ENCODE results near the gene STRIT1. TPM values are rescaled to one million over a fixed set of nuclear protein-coding genes. Genes with fewer than 3 reads are reported as not detected.

The STRIT1 gene
- total RNA-seq, 1 experiment from 2014 or later = not detected

DNA sequence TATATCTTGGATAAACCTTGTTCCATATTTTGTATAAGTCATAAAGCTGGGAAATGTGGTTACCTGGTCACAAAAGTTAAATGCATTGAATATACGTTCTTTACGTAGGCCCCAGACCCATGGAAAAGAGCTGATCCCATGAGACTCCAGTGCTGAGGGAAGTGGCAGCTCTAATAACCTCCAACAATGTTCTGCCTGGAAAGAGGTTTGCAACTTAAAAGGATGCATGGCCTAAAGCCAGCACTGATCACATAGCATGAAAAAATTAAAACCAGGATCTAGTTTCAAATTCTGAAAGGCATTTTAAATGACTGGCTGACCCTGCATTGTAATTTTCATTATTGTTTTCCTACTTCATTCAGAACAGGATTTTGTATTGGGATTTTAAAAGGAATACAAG lies 27.9 kb upstream of the STRIT1 start:
- no peaks in the 10 kb centered on the region for H3K9me3 ChIP-seq

DNA sequence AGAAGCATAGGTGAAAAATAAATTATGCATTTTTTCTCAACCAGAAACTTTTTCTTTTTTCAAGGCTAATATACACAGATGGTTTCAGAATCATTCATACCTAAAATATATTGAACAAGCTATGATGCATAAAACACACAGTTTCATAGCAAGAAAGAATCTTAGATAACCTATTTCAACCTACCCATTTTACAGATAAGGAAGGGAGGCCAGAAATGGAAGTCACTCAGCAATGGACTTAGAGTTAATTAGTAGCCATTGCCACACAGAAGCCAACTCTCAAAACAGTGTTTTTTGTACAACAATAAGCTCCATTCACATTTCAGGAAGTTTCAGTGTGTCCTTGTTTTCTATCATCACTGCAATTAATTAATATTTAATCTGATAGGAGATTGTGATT lies 27.5 kb upstream of the STRIT1 start:
- no peaks in the 10 kb centered on the region for H3K9me3 ChIP-seq
- H3K36me3 ChIP-seq = no peaks in the 10 kb centered on the region
- no peak for DNase-seq
- H3K4me3 ChIP-seq = no peak overlapping the region
- H3K27me3 ChIP-seq = no peaks in the 10 kb centered on the region

More for the DNA sequence above, 27.9 kb upstream of the STRIT1 start:
- H3K27me3 ChIP-seq = no peaks in the 10 kb centered on the region
- H3K36me3 ChIP-seq = no peaks in the 10 kb centered on the region
- DNase-seq = no peak
- no peak overlapping the region for H3K4me3 ChIP-seq

DNA sequence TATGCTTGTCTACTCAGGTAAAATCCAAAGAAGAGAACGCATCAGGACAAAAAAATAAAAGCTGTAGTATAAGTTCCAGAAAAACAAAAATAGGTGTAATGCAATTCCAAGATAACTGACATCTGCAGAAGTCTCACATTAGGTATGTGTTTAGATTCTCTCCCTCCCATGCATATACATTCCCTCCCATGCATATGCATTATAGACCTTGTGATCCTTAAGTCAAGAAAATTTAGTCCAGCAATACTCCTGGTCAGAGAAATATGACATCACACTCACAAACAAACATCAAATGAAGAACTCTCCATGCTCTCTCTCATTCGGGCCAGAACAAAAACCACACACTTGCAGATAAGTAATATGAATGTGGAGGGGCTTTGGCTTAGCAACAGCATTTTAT lies 25.3 kb upstream of the STRIT1 start:
- Histone ChIP-seq H3K36me3 (no peaks in the 10 kb centered on the region), H3K4me3 (no peak overlapping the region), H3K27me3 (no peaks in the 10 kb centered on the region), H3K9me3 (no peaks in the 10 kb centered on the region)
- DNase-seq = no peak

DNA sequence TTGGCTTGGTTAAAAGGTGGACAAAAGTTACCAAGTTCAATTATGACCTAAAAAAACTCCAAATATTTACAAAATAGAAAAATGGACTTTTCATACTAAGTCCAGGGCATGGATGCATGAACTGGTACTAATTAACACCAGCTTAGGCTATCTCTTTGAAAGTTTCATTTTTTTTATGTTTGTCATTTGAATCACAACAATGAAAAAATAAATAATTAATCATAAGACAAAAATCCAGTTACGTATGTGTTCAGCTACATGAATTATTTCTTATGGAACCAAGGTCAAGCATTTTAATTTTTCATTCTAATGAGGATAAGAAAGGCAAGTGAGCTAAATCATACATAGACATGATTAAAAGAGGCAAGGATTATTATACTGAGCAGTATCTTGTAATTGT lies 23.7 kb upstream of the STRIT1 start:
- no peak overlapping the region for H3K4me3 ChIP-seq
- H3K36me3 ChIP-seq = no peaks in the 10 kb centered on the region
- no peaks in the 10 kb centered on the region for H3K27me3 ChIP-seq
- no peak for DNase-seq
- H3K9me3 ChIP-seq = no peaks in the 10 kb centered on the region

DNA sequence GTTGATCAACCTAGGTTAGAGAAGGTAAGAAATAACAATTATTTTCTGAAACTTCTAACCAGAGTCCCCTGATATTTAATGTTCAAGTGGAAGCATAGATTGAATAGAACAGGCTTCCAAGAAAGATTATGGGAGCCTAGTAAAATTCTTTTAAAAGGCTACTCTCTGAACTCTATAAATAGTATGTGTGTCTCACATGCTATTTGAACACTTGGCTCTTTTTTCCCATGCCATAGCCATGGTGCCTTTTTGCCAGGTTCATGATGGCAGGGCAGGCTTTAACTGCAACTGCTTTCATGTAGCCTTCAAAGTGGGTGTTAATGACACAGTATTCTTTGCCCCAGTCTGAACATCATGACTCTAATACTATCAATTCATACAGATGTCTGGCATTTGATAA lies 22.9 kb upstream of the STRIT1 start:
- no peak overlapping the region for H3K4me3 ChIP-seq
- H3K27me3 ChIP-seq = no peaks in the 10 kb centered on the region
- no peaks in the 10 kb centered on the region for H3K9me3 ChIP-seq
- H3K36me3 ChIP-seq = no peaks in the 10 kb centered on the region
- DNase-seq = no peak

DNA sequence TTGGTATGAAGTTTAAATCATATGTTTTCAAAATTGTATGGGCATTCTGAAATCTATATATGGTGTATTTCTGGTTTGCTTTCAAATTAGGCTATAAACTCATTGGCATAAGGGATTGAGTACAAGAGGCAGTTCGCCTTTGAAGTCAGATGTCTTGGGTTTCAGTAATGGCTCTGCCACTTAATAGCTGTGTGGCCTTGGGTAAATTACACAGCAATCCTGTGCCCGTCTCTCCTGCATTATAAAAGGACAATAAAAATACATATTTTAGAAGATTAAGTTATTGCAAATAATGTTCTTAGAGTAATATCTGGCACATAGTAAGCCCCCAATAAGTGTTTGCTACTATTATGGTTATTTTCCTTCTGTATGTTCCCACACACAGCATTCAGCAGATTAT lies 20.4 kb upstream of the STRIT1 start:
- no peaks in the 10 kb centered on the region for H3K9me3 ChIP-seq
- no peaks in the 10 kb centered on the region for H3K36me3 ChIP-seq
- no peak for DNase-seq
- no peak overlapping the region for H3K4me3 ChIP-seq
- H3K27me3 ChIP-seq = no peaks in the 10 kb centered on the region

DNA sequence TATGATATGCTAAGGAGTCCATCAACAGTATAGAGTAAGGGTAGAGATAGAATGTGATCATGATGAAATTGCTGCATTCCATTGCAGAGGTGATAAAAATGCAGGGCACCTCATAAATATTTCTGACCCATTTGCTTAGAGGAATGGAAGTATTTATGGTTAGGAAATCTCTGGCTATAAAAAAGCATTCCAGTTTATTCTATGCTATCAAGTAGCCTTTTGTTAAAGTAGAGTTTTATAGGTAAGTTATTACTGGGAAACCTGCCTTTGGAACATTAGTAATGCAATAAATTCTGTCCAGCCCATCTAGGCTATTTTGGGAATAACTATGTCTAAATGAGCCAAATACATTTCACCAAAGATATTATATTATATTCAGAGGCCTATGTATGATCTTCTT lies 19.8 kb upstream of the STRIT1 start:
- H3K36me3 ChIP-seq = no peaks in the 10 kb centered on the region
- no peaks in the 10 kb centered on the region for H3K27me3 ChIP-seq
- no peaks in the 10 kb centered on the region for H3K9me3 ChIP-seq
- no peak overlapping the region for H3K4me3 ChIP-seq
- no peak for DNase-seq

DNA sequence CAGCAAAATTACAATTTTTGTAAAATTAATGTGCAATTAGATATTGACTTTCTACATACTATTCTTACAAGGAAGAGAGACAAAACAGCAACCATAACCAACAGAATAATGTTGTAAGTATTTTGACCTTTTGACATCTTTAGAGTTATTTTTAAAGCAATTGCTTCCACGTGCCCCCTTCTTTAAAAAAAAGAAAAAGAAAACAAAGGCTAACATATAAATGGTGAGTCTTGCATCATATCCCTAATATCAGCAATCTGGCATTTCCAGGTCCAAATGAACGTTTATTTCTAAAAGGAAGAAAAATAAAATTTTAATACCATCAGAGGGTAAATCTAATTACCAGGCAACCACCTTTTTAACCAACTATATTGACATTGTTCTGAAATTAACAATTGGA lies 19.3 kb upstream of the STRIT1 start:
- no peak for DNase-seq

DNA sequence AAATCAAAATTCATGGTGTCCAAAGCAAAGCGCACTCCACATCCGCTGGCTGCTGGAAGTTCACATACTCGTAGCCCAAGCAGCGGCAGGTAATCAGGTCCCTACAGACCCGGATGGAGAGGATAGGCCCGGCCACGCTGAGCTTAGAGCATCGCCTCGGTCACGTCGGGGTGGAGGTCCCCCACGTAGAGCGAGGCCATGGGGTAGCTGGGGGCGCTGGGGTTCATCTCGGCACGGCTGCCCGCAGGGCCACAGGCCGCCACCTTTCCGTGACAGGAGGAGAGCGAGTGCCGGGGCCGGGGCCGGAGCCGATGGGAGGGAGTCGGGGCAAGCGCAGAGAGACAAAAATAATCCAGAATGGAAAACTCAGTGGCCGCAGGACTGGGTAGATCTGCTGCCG lies 16.1 kb upstream of the STRIT1 start:
- H3K4me3 ChIP-seq = no peak overlapping the region
- DNase-seq = no peak
- no peaks in the 10 kb centered on the region for H3K27me3 ChIP-seq
- no peaks in the 10 kb centered on the region for H3K9me3 ChIP-seq
- no peaks in the 10 kb centered on the region for H3K36me3 ChIP-seq

More for the DNA sequence above, 19.3 kb upstream of the STRIT1 start:
- Histone ChIP-seq H3K36me3 (no peaks in the 10 kb centered on the region), H3K9me3 (no peaks in the 10 kb centered on the region), H3K27me3 (no peaks in the 10 kb centered on the region), H3K4me3 (no peak overlapping the region)

DNA sequence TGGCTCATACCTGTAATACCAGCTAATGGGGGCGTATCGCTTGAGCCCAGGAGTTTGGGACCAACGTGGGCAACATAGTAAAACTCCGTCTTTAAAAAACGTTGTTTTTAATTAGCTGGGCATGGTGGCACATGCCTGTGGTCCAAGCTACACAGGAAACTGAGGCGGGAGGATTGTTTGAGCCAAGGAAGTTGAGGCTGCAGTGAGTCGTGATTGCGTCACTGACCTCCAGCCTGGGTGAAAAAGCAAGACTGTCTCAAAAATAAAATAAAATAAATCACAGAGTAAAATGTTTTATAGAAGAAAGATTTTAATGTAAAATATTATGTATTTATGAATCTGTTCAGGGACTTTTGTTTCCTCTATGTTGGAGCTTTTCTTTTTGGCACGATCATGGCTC lies 15.3 kb upstream of the STRIT1 start:
- Histone ChIP-seq H3K27me3 (no peaks in the 10 kb centered on the region), H3K36me3 (no peaks in the 10 kb centered on the region), H3K9me3 (no peaks in the 10 kb centered on the region), H3K4me3 (no peak overlapping the region)
- peak; percentile 50 for DNase-seq

DNA sequence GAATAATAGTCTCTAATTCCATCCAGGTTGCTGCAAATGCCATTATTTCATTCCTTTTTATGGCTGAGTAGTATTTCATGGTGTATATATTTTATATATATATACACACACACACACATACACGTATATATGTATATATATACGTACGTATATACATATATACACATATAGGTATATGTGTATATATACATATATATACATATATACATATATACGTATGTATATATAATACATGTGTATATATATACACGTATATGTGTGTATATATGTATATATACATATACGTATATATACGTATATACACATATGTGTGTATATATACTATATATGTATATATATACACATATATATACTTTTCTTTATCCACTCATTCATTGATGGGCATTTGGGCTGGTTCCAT lies 13.7 kb upstream of the STRIT1 start:
- H3K4me3 ChIP-seq = no peak overlapping the region

DNA sequence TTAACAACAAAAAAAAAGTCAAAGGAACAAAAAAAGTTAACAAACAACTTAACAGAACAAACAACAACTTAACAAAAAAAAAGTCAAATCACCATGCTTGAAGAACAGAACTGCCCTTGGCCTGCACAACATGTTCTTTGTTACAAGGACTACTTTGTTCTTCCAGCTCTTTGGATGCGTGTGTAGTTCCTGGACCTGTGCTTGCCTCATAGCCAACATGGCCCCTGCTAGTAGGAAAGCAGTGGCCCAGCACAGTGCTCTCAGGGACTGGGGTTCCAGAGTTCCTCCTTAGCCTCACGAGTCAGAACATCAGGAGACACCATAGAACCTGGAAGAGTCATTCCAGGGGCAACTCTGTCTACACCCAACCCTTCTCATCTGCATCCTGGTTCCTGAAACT lies 10.9 kb upstream of the STRIT1 start:
- DNase-seq = no peak
- Histone ChIP-seq H3K4me3 (no peak overlapping the region), H3K36me3 (no peaks in the 10 kb centered on the region), H3K27me3 (no peaks in the 10 kb centered on the region), H3K9me3 (no peaks in the 10 kb centered on the region)

More for the DNA sequence above, 13.7 kb upstream of the STRIT1 start:
- no peaks in the 10 kb centered on the region for H3K36me3 ChIP-seq
- no peaks in the 10 kb centered on the region for H3K9me3 ChIP-seq
- no peaks in the 10 kb centered on the region for H3K27me3 ChIP-seq
- DNase-seq = no peak

DNA sequence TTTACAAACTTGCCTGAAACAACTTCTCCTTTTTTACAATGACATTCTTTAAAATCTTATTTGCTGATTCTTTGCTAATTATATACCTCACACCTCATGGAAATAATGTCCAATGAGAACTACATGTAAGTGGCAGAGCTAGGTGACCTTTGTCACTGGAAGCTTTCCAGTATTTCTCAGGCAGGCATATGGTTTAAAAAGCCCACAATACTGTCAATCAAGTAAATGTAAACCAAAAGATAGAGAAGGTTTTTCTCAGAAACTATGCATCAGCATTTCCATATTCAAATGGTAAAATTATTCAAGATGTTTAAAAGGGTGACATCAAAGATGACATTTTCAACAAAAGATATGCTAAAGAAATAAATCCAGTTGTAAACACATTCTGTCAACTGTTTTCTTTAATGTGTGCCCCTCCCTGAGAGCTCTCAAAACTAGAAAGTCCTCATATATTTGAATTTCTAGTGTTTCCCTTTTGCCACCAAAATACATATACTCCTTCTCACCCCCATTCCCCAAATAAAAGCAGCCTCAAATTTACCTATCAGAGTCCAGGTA lies 10.1 kb upstream of the STRIT1 start:
- no peaks in the 10 kb centered on the region for H3K27me3 ChIP-seq
- H3K9me3 ChIP-seq = no peaks in the 10 kb centered on the region
- no peaks in the 10 kb centered on the region for H3K36me3 ChIP-seq
- H3K4me3 ChIP-seq = no peak overlapping the region
- DNase-seq = no peak

DNA sequence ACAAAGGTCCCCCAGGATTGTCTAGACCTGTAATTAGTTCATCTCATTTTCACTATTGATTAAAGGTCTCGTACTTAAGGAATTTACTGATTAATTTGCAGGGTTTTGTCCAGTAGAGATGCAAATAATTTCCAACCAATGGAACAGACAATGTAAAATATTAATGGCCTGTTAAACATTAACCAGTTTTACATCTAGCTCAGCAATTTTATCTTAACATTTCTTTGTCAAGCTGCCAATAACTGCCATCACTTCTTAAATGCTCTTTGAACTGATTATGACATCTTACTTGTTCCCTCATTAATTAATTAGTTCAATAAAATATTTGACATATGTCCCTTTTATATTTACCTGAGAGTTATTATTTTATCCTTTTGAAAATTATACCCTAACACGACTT lies 9.4 kb upstream of the STRIT1 start:
- Histone ChIP-seq H3K36me3 (no peaks in the 10 kb centered on the region), H3K27me3 (no peaks in the 10 kb centered on the region), H3K4me3 (no peak overlapping the region), H3K9me3 (no peaks in the 10 kb centered on the region)
- DNase-seq = no peak

DNA sequence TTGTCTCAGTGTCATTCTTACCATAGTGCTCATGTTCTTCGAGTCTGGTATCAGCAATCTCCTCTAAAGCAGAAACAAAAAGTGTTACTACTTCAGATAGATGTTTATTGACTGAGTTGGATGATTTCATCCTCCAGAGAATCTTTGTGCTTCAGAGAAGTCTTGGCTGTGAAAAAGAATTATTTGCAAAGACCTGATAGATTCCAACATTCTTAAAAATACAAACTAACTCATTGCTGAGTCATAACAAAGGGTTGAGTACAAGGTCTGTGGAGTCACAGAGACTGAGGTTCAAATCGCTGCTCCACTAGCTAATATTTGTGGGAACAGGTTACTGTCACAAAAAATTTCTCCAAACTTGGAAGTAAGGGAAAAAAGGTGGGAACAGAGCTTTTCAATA lies 9.0 kb upstream of the STRIT1 start:
- Histone ChIP-seq H3K27me3 (no peaks in the 10 kb centered on the region), H3K4me3 (no peak overlapping the region), H3K9me3 (no peaks in the 10 kb centered on the region; the same call in 1 of the 2 replicates), H3K36me3 (no peaks in the 10 kb centered on the region)
- no peak for DNase-seq

DNA sequence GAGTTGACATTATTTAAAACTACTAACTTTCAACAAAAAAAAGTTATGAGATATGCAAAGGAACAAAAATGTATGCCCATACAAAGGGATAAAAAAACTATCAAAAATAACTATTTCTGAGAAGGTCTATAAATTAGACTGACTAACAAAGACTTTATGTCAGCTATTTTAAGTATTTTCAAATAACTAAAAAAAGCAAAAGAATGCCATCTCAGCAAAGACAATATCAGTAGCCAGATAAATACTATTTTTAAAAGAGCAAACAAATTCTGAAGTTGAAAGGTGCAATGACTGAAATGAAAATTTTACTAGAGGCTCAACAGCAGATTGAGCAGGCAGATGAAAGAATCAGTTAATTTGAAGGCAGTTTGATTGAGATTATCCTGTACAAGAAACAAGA lies 3.6 kb upstream of the STRIT1 start:
- Histone ChIP-seq H3K27me3 (no peaks in the 10 kb centered on the region), H3K4me3 (no peak overlapping the region), H3K9me3 (no peaks in the 10 kb centered on the region; the same call in 1 of the 2 replicates), H3K36me3 (no peaks in the 10 kb centered on the region)
- no peak for DNase-seq

DNA sequence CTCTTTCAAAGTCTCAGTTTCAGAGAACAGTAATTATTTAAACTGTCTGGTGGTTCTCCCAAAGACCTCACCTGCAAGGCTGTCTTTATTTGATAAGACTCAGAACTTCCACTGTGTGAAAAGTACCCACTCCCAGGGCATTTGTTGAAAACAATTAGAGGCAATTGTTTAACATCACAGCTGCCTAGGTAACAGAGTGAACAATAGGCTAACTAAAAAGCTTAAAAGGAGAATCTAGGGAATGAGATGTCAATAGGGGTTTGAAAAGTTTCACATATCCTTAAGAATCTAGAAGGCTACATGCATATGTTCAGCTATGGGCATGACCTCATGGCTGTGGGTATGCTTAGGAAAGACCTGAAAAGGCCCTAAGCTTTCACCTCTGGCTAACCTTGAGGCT lies 2.9 kb upstream of the STRIT1 start:
- Histone ChIP-seq H3K36me3 (no peaks in the 10 kb centered on the region), H3K4me3 (no peak overlapping the region)

DNA sequence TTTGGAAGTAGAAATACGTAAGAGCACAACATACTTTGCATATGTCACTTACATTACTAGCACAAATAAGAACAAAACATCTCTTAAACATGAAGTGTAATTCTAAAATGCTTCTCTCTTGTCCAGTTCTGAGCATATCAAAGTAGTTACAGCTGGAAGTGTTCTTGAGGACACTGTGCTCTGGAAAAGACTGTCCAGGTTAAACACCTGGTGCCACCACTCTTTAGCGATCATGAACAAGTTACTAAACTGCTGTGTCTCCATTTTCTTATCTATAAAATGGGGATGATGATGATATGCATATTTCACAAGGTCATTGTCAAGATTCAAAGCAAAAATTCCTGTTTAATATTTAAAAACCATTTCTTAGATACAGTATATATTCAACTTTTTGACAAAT lies 790 bp downstream of the STRIT1 start:
- no peak overlapping the region for H3K4me3 ChIP-seq
- DNase-seq = no peak
- no peaks in the 10 kb centered on the region for H3K36me3 ChIP-seq
- H3K27me3 ChIP-seq = no peaks in the 10 kb centered on the region
- no peaks in the 10 kb centered on the region; the same call in 1 of the 2 replicates for H3K9me3 ChIP-seq

More for the DNA sequence above, 2.9 kb upstream of the STRIT1 start:
- Histone ChIP-seq H3K9me3 (no peaks in the 10 kb centered on the region; the same call in 1 of the 2 replicates), H3K27me3 (no peaks in the 10 kb centered on the region)
- DNase-seq = no peak

DNA sequence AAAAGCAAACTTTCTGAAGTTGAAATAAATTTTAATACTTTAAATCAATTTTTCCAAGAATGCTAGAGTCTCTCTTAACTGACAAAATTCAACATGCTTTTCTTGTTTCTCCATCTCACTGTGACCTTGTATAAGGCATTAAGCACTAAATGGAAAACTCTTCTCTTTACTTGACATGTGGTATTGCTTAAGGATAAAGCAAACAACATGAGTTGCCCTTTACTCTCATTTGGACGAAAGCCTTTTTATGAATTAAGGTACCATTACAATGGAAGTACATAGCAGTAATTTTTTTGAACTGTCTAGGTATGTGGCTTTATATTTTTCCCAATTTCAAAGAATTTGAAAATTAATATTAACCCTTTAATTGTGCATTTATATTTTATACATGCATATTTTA lies 1.4 kb downstream of the STRIT1 start:
- no peaks in the 10 kb centered on the region; the same call in 1 of the 2 replicates for H3K9me3 ChIP-seq
- no peaks in the 10 kb centered on the region for H3K27me3 ChIP-seq
- no peaks in the 10 kb centered on the region for H3K36me3 ChIP-seq
- no peak for DNase-seq
- no peak overlapping the region for H3K4me3 ChIP-seq
